HTR-8/SVneo (cell line): ENCODE measurements around the gene PCYT2.

Experiments used
- DNase-seq: peaks from one replicate; pipeline ENCODE4 v3.0.0; 2011; ENCODE audit warnings: low spot score, mixed read lengths; ENCODE audit not compliant: insufficient read length
- FAIRE-seq: peaks from 2 replicates; lab custom pipeline; 2011; peaks lifted over from hg19 to GRCh38; lab: Jason Lieb, UNC

The PCYT2 gene

DNA sequence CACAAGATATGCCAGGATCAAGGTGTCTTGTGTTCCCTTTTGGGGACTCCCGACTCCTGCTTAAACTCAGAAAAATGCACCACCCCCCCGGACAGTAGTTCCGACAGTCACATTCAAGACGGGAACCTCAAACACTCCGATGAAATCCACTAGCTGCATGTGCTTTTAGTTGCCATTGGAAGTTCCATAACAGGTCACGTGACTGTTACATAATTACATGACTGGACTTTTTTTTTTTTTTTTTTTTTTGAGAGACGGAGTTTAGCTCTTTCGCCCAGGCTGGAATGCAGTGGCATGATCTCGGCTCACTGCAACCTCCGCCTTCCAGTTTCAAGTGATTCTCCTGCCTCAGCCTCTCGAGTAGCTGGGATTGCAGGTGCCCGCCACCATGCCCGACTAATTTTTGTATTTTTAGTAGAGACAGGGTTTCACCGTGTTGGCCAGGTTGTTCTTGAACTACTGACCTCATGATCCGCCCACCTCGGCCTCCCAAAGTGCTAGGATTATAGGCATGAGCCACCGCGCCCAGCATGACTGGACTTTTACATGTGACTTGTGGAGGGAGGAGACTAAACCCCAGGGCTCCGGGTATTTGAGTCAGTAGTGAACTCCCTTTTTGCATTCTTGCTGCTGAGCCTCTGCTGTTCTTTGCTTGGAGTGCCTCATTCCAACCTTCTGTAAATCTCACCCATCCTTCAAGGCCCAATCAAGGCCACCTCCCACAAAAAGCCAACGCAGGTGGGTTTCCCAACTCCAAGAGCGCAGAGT, 5.2 kb upstream of the PCYT2 start:
- DNase-seq: no peak
- no peak for FAIRE-seq

DNA sequence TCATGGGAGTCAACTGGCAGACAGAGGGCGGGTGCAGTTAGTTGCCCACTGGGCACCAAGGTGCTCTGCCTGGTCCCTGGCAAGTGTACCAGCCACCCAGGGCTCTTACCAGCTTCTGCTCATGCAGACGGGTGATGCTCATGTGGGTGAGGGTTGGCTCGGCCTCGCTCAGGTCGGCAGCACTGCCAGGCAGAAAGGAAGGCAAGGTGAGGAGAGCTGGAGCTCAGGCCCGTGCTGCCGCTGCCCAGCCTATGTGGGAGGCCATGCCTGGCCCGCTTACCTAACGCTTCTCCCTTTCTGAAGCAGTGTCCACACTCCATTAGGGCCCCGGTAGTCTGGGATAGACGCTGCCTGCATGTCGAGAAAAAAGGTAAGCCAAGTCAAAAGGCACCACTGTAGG, 4.1 kb upstream of the PCYT2 start:
- no peak for FAIRE-seq
- no peak for DNase-seq

DNA sequence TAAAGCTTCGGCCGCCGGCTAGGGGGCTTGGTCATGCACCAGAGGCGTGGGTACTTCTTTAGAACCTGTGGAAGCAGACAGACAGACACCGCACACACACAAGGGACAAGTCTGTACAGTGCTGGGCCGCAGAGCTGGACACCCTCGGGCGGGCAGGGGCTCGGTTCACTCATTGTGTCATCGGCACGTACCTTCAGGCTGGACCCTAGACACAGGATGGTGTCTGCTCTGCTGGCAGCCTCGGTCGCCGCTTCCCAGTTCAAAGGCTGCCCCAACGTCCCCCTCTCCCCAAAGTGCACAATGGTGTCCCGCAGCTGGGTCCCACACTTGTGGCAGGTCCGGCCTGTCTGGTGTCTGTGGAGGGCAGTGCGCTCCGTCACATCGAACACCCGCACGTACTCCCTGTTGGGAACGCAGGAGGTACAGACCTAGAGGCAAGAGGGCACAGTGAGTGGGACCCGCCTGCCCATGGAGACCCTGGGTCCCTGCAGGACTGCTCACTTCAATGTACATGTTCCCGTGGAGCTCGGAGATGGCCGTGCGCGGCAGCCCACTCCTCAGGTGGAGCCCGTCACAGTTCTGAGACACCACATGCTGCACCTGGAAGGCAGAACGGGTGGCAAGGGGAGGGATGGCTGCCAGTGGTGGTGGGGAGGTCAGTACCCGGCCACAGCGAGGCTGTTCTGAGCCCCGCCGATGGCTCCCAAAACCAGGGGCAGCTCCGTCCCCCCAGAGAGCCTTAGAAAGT, 3.1 kb upstream of the PCYT2 start:
- FAIRE-seq: no peak

DNA sequence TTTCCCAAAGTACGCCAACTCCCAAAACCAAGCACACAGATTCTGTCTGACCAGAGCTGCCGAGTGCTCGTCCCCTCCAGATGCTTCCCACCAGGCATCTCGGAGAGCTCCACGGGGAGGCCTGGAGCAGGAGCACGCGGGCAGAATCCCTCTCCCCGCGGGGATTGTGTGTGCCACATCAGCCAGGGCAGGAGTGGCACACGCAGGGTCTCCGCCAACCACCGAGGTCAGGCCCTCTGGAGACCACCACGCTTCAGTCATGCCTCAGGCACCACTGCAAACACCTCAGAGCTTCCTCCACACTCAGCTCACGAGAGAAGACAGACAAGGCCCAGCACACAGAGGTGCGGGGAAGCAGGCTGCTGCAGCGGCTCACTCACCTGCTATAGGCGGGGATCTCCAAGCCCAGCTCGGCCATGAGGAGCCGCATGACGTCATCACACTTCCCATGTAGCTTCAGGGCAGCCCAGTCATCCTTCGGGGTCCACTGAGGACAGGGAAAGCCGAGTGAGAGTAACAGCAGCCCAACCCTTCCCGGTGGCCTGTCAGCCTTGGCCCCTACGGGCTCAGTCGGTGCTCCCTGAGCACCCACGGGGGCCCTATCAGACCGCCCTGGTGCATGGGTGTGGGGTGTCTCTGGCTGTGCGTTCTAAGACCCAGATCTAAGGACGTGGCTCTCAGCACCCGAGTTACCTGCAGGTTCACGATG, 2.3 kb upstream of the PCYT2 start:
- FAIRE-seq (no peak), DNase-seq (no peak)

More for the DNA sequence above, 3.1 kb upstream of the PCYT2 start:
- DNase-seq: no peak

DNA sequence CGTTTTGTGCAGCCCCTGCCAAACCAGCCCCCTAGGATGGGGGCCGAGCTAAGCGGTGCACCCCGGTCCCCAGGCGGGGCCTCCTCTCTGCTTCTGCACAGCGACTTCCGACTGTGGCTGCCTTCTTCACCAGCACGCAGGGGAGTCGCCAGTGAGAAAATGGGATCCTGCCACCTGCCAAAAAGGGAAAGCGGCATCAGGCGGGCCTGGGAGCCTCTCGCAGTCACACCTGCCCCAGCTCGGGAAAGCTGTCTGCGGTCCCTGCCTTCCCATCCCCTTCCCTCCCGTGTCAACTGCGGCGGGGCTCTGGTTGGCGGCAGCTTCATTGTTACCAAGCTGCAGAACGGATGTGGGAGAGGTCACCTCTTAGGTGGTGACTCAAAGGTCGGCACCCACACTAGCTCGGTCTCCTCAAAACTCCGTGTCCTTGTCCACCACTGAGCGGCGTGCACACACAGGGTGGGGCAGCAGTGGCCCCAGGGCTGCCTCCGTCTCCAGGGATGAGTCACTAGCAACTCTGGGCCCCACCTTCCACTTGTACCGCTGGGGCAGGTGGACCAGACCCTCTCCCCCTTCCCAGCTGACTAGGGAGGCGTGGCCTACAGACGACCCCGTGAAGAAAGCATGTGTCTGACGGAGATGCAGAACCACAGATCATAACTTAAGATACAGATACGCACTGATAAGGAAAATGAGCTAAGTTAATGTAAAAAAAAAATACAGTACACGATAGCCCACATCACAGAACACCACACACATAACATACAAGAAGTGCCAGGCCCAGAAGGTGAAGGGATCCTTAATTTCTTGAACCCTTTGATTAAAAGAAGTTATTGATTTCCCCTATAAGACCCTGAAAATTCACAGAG, 1.5 kb upstream of the PCYT2 start:
- DNase-seq (no peak), FAIRE-seq (no peak)

DNA sequence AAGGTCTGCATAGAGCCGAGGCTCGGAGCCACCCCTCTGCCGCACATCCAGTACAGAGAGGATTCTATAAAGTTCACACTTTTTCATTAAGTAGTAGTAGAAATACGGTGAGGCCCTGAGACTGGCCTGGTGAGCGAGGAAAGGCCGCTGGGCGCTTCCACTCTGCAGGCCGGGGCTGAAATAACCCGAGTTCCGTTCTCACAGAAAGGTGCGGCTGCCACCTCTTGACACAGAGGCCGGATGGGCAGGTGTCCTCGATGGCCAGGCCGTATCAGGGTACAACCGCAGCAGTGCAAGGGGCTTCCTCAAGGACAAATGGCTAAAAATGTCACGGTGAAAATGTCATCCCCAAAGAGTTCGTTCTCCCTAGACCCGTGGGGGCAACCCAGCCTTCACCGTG, 770 bp upstream of the PCYT2 start:
- no peak for FAIRE-seq
- DNase-seq: no peak

DNA sequence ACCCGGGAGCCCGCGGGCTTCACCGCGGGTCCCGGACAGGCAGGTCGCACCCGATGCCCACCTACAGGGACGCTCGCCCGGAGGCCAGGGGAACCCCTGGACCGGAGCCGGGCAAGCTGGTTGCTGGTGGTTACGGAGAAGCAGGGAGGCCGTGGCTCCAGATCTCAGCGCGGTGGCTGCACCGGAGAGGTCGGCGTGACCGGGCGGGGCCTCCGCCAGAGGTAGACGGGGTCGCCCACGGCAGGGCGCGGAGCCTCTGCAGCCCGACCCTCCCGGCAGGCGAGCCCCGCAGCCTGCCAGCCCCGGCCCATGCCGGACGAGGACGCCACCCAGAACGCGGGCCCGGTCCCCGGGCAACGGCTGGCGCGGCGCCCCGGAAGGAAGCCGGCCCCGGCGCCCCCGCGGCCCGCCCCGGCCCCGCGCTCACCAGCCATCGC, 341 bp downstream of the PCYT2 start:
- FAIRE-seq: no peak
- DNase-seq: no peak

DNA sequence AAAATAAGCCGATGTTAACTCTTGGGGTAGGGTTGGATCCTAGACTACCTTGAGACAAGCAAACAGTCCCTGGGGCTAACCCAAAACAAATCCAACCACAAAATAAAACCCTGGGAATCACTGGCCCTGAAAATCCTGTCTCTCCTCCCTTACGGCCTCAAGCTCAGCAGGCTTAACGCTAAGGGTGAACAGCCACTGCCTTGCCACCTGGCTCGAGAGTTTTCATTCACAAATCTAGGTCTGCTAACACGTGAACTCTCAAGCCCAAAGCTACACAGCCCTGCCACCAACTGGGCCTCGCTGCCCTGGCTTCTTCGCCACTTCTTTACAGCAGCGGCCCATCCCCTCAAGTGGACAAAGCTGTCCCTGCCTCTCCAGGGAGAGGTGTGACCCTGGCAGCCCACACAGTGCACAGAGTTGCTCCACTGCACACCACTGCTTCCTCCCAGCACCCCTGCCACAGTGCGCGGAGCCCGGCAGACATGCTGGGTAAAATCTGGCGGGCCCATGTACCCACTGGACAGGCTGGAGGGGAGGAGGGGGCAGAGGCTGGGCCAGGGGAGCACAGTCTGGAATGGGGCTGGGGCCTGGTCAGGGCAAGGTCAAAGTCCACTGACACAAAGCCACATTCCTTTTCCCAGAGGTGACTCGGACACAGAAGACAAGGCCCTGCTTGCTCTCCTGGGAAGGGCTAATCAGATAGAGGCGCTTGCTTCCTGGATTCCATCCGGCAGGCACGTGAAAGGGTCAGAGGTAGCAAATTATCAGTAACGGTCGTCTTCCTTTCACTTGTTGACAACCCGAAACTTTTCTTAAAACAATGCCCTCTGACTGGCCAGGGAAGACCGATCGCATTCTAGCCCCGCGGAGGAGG, 996 bp downstream of the PCYT2 start:
- DNase-seq: no peak
- peak; percentile 60 for FAIRE-seq

DNA sequence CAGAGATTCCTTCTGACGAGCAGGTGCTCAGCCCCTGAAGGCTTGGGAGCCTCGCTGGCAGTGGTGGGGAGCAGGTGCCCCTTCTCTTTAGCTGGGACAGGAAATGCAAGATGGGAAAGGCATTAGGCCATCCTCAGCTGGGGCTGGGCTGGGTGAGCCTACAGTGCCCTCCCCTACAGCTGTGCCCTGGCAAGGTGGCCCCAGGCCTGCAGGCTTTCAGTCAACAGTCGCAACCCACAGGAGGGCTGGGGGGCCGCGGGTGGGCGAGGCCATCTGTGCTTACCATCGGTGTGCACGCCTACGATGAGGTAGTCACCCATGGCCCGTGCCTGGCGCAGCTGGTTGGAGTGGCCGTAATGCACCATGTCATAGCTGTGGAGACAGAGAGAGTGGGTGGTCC, 2.0 kb downstream of the PCYT2 start:
- FAIRE-seq: no peak
- DNase-seq: no peak

DNA sequence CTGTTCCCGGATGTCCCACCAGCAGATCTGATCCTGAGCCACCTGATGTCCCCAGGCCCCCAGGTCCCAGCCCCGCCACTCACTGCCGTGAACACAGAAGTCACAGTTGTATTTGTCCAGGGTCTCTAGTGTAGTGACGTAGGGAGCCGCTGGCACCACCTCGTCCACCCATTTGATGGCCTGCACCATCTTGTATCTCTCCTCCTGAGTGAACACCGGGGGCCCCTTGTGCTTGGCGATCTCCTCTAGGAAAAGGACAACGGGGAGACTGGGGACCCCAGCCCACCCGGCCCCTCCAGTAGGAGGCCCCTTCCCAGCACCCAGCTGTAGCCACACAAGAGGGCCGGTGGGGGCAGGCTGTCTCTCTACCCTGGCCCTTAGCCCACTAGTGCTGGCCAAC, 2.4 kb downstream of the PCYT2 start:
- no peak for DNase-seq
- no peak for FAIRE-seq

DNA sequence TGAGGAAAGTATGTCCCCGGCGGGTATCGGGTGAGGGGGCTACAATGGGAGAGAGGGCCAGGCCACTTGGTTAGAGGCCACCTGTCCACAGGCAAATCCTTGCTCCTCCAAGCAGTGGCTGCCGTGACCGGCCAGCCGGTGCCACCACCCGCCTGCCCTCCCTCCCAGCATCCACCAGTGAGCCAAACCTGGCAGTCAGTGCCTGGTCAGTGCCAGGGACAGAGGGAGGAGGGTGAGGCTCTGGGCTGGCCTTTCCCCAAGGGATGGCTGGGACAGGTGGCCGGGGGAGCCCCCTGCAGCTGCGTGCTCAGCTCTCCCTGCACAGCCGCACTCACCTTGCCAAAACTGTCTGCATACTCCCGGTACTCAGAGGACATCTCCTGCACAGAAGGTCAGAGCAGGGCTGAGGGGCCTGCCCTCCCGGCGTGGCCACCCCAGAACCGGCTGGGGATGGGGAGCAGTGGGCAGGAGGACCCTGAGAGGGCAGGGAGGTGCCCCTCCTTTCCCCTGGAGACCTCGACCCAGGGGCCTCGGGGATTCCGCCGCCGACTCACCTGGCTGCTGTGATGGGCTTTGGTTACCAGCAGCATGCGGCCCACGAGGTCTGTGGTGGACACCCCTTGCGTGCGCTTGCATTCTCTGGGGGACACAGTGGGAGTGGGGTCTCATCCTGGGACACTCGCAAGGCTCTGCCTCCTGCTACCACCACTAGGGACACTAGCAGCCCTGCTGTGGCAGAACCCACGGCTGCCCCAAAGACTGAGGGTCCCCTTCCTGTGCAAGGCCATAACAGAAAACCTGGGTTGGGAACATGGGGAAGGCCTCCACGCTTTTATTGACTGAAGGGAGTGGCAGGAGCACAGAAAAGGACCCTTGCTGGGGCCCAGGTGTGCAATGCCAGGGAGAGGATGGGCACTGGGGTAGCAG, 3.7 kb downstream of the PCYT2 start:
- FAIRE-seq: no peak
- no peak for DNase-seq

DNA sequence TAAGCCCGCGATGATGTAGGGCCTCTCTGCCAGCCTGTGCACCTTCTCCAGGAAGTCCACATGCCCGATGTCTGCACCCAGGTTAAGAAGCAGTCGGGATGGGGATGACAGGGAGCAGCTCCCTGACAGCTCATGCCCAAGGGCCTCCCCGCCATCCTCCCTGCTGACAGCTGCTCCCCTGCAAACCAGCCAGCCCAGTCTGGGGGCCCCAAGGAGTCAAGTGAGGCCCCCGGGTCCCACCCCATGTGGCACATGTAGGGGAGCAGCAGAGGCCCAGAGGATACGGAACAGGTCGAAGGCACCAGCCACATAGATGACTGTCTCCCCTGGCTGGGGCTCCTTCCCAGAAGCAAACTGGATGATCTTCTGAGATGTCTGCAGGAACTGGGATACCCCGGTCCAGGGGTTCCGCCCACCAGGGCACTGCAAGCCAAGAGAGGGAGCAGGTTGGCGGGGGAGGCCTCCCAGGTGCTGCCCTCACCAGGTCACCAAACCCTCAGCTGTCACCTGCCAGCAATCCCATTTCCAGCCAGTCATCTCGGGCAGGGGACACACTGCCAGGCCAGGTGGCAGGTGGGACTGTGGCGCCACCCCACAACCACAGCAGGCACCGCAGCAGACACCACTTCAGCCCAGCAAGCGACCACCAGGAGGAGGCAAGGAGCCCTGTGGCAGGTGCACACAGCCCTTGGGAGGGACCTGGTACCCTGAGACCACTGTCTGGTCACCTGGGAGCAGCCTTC, 4.6 kb downstream of the PCYT2 start:
- DNase-seq (no peak), FAIRE-seq (no peak)

DNA sequence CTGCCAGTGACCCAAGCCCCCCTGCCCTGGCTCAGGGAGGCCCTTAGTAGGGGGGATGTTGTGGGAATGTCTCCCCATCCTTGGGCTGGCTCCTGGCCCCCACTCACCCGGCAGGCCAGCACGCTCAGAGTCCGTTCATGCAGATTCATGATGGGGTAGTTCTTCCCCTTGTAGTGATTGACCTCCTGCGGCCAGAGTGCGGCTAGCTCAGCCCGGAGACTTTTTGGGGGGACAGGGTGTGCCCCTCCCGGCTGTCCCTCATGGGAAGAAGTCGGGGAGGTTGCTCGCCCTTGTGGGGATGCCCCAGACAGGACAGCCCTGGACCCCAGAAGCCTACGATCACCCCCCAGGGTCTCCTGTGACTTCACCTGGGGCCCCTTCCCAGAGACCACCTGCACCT, 5.2 kb downstream of the PCYT2 start:
- no peak for FAIRE-seq
- no peak for DNase-seq

DNA sequence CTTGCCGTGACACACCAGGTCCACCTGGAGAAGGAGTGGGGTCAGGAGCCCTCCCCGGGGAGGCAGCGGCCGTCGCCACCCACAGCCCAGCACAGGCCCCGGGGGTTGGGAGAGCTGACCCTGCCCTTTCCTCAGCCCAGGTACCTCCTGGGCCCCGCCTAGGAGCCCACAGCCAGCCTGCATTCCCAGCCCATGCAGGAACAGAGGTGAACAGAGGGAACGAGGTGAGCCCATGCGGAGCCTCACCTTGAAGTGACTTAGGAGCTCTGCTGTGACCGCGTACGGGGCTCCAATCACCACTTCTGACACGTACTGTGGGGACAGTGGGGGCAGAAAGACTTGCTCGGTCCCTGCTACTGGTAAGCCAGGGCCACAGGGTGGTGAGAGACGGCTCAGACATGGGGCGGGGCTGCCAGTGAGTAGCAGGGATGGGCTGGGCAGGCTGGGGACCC, 5.7 kb downstream of the PCYT2 start:
- FAIRE-seq (no peak), DNase-seq (no peak)

DNA sequence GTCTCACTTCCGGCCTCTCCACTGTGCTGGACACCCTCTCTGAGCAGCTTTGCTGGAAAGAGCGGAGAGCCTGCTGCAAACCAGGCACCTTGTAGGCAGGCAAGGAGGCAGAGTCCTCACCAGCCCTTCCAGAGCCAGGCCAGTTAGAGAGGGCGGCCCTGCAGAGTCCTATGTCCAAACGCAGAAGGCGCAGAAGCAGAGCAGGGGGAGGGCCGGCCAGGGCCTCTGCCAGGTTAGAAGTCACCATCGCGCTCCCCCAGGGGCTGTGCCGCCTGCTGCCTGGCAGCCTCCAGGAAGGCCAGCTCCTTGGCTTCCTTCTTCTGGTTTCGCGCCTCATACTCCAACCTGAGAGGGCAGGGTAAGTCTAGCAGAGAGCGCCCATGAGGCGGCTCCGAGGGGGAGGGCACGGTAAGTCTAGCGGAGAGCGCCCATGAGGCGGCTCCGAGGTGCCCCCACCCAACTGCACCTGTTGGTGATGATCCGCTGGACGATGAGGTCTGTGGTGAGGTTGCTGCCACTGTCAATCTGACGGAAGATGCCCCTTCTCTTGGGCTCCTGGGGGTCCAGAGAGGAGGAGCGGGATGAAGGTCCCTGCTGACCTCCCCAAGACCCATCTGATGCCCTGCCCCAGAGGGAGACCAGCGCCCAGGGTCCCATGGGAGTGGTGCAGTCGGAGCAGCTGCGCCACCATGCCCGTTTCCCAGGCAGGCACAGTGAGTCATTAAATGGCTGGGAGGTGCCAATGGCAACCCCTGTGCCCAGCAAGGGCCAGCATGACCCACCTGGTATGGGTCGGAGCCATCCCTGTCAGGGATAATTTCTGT, 6.4 kb downstream of the PCYT2 start:
- no peak for FAIRE-seq

DNA sequence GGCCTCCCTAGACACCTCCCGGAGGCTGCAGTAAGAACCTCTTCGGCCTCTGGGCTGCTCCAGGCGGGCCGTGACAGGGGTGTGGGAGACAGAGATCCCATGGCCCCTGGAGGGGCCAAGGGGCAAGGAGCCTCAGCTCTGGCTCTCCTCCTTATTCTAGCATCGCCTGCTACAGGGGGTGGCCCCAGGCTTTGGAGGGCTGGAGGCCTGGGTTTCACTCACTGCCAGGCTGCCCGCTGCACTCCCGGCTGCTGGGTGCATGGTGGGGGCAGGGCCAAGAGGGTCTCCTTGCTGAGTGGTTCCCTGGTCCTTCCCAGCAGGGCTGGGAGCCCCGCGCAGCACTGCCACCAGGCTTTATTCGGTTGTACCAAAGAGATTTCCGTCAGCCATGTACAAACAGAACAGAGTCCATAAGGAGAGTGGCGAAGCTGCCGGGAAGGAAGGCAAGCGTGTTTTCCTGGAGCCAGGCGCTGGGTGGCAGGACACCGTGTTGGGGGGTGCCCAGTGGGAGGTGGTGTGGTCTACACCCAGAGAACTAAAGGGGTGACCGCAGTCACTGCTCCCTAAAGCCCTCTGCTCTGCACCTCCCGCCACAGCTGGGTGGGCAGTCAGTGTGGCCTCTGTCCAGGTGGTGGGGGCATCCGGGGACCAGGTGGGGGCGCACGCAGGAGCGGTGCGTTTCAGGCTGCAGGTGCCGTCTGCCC, 7.2 kb downstream of the PCYT2 start:
- no peak for FAIRE-seq
- DNase-seq: no peak

More for the DNA sequence above, 6.4 kb downstream of the PCYT2 start:
- DNase-seq: no peak
